Measurements from ENCODE around the gene PTPRN2.

- TF ChIP-seq CTCF (conservative IDR thresholded peaks at IDR 0.05) (no peak), EZH2 (IDR thresholded peaks at IDR 0.05; ENCODE audit: low read depth) (no peak)
Observed at GRCh38 chr7:157493776-157494175, 1093.8 kb downstream of the PTPRN2 start.

Data from PC-9 (cell line).